ENCODE measurements around the gene GTF3C1.

DNA sequence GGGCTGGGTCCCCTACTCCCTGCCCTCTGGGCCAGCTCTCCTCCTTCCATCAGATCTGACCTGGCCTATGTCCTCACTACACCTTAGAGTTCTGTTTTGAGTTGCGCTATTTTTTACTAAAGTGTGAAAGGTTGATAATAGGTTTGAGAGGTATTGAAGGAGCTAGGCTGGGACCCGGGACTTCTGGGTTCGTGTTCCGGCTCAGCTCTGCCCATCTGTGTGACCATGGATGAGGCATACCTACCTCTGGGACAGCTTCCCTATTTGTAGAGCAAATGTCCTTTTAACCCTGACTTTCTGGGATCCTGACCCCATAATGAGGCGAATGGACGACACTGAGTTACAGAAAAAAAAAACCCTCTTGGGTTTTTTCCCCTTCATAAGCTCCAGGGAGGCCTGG, 111.8 kb downstream of the GTF3C1 start:
- TF ChIP-seq, protein P1, sequence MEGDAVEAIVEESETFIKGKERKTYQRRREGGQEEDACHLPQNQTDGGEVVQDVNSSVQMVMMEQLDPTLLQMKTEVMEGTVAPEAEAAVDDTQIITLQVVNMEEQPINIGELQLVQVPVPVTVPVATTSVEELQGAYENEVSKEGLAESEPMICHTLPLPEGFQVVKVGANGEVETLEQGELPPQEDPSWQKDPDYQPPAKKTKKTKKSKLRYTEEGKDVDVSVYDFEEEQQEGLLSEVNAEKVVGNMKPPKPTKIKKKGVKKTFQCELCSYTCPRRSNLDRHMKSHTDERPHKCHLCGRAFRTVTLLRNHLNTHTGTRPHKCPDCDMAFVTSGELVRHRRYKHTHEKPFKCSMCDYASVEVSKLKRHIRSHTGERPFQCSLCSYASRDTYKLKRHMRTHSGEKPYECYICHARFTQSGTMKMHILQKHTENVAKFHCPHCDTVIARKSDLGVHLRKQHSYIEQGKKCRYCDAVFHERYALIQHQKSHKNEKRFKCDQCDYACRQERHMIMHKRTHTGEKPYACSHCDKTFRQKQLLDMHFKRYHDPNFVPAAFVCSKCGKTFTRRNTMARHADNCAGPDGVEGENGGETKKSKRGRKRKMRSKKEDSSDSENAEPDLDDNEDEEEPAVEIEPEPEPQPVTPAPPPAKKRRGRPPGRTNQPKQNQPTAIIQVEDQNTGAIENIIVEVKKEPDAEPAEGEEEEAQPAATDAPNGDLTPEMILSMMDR (IDR thresholded peaks at IDR 0.05; ENCODE audit: low read depth, low read length, missing input control), result no peak
- TF ChIP-seq EGR1 (IDR thresholded peaks at IDR 0.05; ENCODE audit: low read depth in 2 of 2), result no peak
- no peak for TF ChIP-seq JUND (IDR thresholded peaks at IDR 0.05)
- no peak for TF ChIP-seq RAD21 (IDR thresholded peaks at IDR 0.05)
- TF ChIP-seq, protein P2, sequence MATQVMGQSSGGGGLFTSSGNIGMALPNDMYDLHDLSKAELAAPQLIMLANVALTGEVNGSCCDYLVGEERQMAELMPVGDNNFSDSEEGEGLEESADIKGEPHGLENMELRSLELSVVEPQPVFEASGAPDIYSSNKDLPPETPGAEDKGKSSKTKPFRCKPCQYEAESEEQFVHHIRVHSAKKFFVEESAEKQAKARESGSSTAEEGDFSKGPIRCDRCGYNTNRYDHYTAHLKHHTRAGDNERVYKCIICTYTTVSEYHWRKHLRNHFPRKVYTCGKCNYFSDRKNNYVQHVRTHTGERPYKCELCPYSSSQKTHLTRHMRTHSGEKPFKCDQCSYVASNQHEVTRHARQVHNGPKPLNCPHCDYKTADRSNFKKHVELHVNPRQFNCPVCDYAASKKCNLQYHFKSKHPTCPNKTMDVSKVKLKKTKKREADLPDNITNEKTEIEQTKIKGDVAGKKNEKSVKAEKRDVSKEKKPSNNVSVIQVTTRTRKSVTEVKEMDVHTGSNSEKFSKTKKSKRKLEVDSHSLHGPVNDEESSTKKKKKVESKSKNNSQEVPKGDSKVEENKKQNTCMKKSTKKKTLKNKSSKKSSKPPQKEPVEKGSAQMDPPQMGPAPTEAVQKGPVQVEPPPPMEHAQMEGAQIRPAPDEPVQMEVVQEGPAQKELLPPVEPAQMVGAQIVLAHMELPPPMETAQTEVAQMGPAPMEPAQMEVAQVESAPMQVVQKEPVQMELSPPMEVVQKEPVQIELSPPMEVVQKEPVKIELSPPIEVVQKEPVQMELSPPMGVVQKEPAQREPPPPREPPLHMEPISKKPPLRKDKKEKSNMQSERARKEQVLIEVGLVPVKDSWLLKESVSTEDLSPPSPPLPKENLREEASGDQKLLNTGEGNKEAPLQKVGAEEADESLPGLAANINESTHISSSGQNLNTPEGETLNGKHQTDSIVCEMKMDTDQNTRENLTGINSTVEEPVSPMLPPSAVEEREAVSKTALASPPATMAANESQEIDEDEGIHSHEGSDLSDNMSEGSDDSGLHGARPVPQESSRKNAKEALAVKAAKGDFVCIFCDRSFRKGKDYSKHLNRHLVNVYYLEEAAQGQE (IDR thresholded peaks at IDR 0.05), result no peak
- TF ChIP-seq, protein P3, sequence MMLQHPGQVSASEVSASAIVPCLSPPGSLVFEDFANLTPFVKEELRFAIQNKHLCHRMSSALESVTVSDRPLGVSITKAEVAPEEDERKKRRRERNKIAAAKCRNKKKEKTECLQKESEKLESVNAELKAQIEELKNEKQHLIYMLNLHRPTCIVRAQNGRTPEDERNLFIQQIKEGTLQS (IDR thresholded peaks at IDR 0.05), result no peak
- no peak for TF ChIP-seq SP1 (IDR thresholded peaks at IDR 0.05)
- no peak for TF ChIP-seq FOXA1 (IDR thresholded peaks at IDR 0.05)
- no peak for TF ChIP-seq GABPA (IDR thresholded peaks at IDR 0.05 in 1 of 2, conservative IDR thresholded peaks at IDR 0.05 in 1 of 2)
- TF ChIP-seq, protein P4, sequence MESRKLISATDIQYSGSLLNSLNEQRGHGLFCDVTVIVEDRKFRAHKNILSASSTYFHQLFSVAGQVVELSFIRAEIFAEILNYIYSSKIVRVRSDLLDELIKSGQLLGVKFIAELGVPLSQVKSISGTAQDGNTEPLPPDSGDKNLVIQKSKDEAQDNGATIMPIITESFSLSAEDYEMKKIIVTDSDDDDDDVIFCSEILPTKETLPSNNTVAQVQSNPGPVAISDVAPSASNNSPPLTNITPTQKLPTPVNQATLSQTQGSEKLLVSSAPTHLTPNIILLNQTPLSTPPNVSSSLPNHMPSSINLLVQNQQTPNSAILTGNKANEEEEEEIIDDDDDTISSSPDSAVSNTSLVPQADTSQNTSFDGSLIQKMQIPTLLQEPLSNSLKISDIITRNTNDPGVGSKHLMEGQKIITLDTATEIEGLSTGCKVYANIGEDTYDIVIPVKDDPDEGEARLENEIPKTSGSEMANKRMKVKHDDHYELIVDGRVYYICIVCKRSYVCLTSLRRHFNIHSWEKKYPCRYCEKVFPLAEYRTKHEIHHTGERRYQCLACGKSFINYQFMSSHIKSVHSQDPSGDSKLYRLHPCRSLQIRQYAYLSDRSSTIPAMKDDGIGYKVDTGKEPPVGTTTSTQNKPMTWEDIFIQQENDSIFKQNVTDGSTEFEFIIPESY (IDR thresholded peaks at IDR 0.05), result no peak
- TF ChIP-seq, protein P5, sequence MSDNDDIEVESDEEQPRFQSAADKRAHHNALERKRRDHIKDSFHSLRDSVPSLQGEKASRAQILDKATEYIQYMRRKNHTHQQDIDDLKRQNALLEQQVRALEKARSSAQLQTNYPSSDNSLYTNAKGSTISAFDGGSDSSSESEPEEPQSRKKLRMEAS (IDR thresholded peaks at IDR 0.05), result no peak

Measured in liver (tissue), 3 donors.